ENCODE results near the gene MYLK.

Gene MYLK

DNA sequence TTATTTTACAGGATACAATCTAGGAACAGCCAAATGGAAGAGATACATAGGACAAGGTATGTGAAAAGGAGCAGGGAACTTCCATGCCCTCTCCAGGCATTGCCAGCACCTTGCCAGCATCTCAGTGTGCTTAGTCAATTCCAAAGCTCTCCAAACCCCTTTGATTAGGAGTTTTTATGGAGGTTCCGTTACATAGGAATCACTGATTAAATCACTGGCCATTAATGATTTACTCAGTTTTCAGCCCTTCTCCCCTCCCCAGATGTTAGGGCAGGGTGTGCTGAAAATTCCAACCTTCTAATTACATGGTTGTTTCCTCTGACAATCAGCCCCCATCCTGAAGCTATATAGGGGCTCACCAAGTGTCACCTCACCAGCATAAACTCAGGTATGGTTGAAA lies 11.5 kb downstream of the MYLK start:
- DNase-seq (ENCODE audit: low read depth): no peak

GRCh38 chr3:123871946-123872345 lies 12.2 kb downstream of the MYLK start:
- DNase-seq (ENCODE audit: low read depth): no peak

DNA sequence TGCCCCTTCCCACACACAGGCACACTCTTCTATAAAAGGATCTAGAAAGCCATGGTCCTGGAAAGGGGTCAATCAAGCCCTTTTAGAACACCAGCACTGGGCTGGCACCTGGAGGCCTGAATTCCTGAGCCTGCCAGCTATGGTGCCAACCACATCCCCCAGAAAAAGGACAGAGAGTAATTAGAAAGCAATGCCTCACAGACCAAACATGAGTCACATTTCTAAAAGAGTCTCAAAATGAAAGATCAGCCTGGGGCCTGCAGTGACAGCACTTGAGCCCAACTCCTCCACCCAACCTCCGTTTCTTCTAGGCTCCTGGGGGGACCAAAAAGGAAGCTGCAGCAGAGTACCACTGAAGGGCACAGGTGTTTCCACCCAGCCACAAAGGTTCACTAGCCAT lies 14.1 kb downstream of the MYLK start:
- DNase-seq (ENCODE audit: low read depth): peak; percentile 78

GRCh38 chr3:123869165-123869564 lies 15.0 kb downstream of the MYLK start:
- DNase-seq (ENCODE audit: low read depth): no peak

DNA sequence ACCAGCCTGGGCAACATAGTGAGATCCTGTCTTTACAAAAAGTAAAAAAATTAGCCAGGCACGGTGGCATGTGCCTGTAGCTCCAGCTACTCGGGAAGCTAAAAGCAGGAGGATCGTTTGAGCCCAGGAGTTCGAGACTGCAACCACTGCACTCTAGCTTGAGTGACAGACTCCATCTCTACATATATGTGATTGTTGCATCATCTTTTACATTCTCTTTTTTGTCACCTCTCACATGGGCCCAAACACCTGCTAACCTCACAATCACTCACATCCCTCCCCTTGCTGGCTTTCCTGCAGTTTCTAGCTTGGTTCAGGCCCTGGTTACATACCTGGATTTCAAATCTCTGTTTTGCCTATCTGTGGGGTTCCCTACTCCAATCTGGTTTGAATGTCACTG lies 19.4 kb downstream of the MYLK start:
- DNase-seq (ENCODE audit: low read depth): no peak

DNA sequence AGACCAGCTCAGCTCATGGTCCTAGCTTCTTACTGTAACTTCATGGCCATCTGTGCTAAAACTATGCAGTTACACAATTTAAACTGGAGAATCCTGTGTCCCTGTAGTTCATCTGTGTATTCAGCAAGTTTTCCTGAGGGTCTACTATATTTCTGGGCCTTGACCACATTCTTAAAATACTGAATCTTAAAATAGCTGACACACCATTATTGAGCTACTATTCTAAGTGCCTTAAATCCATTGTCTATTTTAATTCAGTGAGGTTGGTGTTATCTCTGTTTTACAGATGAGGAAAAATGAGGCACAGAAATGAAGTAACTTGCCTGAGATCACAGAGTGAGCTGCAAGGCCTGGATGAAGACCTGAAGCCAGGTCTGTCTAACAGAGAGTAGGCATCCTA lies 22.0 kb downstream of the MYLK start:
- no peak for DNase-seq (ENCODE audit: low read depth)

DNA sequence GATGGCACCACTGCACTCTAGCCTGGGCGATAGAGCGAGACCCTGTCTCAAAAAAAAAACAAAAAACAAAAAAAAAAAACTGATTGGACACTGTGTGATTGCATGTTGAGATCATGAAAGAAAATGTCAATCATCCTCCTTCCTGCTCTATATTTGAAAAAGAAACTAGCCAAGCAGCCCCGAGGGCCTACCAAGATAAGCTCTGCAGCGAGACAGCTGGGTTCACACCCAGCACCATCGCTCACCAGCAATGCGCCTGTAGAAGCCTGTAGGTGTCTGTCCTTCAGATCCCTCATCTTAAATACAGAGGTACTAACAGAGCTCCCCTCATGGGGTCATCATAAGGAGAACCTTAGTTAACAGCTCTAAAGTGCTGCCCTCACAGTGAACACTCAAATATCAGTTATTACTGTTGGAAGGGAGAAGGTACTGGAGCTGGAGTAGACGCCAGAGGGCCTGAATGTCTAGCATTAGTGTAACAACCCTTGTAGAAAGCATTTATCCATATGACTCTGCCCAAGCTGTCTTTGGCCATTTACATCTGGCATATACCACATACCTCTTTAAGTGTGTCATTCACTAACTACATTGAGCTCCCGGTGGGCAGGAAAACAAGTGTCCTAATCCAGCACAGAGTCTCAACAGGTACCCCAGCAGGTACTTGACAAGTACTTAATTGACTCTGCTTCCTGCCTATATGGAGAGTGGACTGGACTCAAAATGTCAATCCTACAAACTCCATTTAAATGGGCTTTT lies 22.9 kb downstream of the MYLK start:
- peak; percentile 26 for DNase-seq (ENCODE audit: low read depth)

DNA sequence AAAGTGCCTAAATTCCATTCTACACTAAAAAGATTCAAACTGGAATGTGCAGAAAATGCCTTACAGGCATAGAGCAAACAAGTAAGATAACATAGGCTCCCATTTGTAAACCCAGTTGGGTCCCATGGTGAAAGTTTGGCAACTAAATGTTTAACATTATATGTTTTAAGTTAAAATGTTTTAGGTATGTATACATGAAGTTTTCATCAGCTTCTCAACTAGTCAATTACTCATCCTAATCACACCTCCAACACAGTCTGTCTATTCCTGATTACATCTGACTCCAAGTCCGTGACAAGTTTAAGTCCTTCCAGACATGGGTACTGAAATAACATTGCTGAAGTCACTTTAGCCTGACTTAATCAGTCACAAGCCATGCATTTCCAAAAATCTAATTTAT lies 25.0 kb downstream of the MYLK start:
- no peak for DNase-seq (ENCODE audit: low read depth)

GRCh38 chr3:123854905-123855304 lies 29.2 kb downstream of the MYLK start:
- DNase-seq (ENCODE audit: low read depth): no peak

DNA sequence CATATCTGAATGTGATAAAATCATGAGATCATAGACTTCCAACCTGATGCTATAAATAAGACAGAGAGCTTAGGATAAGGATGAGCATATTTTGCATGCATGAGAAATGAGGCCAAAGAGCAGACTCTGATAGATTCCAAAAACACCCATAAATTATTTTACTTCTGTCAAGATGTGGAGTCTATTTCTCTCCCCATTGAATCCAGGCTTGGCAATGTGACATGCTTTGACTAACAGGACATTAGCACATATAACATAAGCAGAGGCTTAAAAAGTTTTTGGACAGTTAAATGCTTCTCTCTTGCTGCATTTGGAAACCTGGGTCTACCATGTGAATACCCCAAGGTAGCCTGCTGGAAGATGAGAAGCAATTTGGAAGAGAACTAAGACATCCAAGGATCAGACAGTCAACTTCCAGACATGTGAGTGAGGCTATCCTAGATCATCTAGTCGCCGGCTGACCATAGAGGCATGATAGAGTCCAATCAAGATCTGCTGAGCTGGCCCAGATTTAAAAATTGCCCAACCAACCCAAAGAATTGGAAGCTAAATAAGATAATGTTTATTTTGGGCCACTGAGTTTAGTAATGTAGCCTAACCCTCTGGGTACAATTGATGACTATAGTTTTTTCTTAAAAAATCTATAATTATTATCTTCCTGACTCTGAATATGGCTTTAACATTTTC lies 30.3 kb downstream of the MYLK start:
- no peak for DNase-seq (ENCODE audit: low read depth)

- no peak for DNase-seq (ENCODE audit: low read depth)
Observed at GRCh38 chr3:123847209-123847608, 36.9 kb downstream of the MYLK start.

DNA sequence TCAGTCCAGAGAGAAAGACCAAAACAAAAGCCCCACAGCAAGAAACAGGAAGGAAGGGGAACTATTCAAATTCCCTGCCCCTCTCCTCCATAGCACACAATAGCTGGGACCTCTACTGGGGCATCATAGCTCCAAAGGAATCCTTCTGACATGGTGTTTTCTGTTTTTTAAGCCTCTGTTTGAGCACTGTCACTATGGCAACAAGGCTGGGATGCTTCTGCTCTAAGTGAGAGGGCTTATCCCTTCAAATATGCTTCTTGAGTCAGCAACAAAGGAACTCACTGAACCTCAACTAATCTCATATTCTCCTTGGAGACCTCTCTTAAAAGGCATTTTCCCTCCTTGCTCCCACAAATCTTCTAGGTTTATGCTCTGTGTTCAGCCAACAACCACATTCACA lies 40.5 kb downstream of the MYLK start:
- DNase-seq (ENCODE audit: low read depth): peak; percentile 40

DNA sequence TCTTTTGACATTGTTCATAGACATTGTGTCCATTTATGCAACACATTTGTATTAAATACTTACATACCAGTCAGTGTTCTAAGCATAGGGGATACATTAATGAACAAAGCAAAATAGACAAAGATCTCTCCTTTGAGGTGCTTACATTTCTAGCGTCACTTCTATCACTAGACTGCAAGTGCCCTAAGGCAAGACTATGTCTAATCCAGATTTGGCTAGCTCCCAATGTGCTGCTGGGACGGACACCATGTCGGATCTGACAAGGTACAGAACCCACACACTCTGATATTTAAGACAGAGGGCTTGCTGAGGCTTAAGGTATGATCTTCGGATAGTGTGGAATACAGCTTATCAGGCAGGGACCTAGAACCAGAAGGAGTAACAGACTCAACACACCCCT lies 41.4 kb downstream of the MYLK start:
- DNase-seq (ENCODE audit: low read depth): peak; percentile 19

GRCh38 chr3:123841476-123842238 lies 42.5 kb downstream of the MYLK start:
- peak; percentile 80 for DNase-seq (ENCODE audit: low read depth)

- DNase-seq (ENCODE audit: low read depth): no peak
Observed at GRCh38 chr3:123840961-123841360, 43.2 kb downstream of the MYLK start.

GRCh38 chr3:123837858-123838257 lies 46.3 kb downstream of the MYLK start:
- no peak for DNase-seq (ENCODE audit: low read depth)

DNA sequence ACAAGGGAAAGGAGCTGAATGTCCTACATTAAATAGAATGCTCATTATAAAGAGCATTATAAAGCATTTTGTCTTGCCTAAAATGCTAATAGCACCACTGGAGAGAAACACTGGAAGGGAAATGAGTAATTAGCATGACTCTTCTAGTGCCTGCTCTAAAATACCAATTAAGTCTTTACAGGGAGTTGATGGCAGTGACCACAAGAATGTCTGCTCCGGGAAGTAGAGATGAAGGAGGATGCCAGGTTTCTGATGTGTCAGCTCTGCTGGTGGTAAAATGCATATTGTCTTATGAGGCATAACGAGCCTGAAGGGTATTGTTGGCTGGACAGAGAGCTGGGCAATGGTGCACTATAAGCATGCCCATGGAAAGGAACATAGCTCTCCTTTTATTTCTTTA lies 49.5 kb downstream of the MYLK start:
- peak; percentile 98 for DNase-seq (ENCODE audit: low read depth)

DNA sequence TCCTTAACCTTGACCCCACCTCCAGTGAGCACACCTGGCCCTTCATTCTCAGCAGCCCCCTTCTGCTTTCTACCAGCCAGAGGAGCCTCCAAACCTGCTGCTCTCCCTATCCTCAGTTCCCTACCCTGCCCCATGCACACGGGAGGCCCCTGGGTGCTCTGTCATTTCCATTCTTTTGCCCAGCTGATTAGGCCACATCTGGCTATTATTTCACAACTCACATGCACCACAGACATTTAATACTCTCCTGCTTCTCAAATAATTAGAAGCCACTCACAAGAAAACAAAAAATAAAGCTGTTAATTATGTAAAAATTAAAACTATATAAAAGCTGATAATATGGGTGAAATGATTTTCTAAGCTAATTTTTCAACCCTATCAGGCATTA lies 50.7 kb downstream of the MYLK start:
- DNase-seq (ENCODE audit: low read depth): no peak

DNA sequence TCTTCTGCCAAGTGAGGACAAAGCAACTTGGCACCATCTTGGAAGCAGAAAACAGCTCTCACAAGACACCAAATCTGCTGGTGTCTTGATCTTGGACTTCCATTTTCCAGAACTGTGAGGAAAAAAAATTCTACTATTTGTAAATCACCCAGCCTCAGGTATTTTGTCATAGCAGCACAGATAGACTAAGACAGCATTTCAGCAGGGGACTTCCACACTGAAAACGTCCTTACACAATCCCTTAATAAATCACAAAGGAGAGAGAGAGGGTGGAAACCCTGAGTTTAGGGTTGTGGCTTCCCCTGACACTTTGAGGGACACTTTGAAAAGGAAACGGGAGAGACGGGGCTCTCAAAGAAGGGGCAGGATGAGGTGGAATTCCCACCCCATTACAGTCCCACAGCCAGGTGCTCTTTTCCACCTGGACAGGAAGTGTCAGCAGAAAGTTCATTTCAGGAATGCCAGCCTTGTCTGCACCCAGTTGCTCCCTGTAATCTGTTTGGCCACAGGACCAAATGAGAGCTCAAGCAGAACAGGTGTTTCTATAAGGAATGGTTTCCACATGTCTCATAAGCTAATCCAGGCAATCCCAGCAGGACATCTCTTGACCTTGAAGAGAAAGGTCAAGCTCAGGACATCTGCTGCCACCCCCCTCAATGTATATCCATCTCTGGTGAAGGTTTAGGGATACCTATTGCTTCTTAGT lies 51.3 kb downstream of the MYLK start:
- DNase-seq (ENCODE audit: low read depth): no peak

DNA sequence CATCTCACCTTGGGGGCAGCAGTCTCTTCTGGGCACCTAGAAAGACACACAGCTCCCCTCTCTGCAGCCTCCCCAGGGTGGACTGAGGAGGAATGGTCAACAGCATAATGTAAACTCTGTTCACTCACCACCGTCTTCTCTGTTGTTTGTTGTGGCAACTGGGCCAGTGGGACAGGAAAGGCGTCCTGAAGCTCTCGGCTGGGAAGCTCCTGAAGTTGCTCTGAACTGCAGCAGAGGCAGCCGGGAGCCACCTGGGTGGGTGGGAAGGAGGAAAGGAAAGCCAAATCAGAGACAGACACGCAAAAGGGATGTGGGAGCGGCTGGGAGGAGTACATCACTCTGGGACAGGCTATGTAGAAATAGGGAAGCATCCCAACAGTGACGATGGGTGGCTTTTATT lies 52.7 kb downstream of the MYLK start:
- no peak for DNase-seq (ENCODE audit: low read depth)

GRCh38 chr3:123821920-123822319 lies 62.2 kb downstream of the MYLK start:
- no peak for DNase-seq (ENCODE audit: low read depth)

- no peak for DNase-seq (ENCODE audit: low read depth)
Observed at GRCh38 chr3:123819949-123820348, 64.2 kb downstream of the MYLK start.
